Measurements from ENCODE around the gene AZGP1. TPM values are rescaled to one million over a fixed set of nuclear protein-coding genes. Genes with fewer than 3 reads are reported as not detected.
"Not testable (repeated sequence)": the region's sequence is repeated elsewhere in the genome, so short reads cannot be mapped to it uniquely, and the experiment has no call there.

The AZGP1 gene
- total RNA-seq, 4 donors from 2014 or later, result not detected

DNA sequence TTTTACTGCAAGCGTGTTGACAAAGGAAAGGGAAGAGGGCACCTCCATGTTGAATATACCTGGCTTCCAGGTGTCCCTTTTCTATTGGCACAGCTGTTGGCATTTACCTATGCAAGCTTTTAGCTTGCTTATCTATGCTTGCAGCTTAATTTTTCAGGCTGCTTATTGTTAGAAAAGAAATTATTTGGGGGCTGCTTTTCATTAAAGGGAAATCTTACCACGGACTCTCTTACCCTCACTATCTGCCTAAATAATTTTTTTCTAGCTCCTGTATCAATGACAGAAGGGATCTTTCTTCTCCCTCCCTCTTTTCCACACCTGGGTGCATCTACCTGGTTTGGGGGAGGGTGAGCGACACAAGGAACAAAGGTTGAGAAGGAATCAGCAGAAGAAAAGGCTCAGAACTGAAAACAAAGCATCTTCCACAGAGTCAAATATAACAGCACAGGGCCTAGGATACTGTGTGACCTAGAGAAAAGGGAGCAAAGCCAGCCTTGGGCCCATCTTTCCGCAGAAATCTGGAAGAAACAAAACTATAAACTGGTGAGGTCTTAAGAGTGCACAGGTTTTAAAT, 31.2 kb downstream of the AZGP1 start:
- Histone ChIP-seq H3K9me3 (no peaks in the 10 kb centered on the region), H3K27ac (no peak overlapping the region), H3K36me3 (no peaks in the 10 kb centered on the region), H3K4me3 (no peak overlapping the region), H3K4me1 (no peaks in the 10 kb centered on the region), H3K27me3 (no peaks in the 10 kb centered on the region)
- intact Hi-C loops (cut with DNase I; ENCODE audit: low total_unique reads), result no loop called here
- no peak for DNase-seq
- TF ChIP-seq, protein P1, sequence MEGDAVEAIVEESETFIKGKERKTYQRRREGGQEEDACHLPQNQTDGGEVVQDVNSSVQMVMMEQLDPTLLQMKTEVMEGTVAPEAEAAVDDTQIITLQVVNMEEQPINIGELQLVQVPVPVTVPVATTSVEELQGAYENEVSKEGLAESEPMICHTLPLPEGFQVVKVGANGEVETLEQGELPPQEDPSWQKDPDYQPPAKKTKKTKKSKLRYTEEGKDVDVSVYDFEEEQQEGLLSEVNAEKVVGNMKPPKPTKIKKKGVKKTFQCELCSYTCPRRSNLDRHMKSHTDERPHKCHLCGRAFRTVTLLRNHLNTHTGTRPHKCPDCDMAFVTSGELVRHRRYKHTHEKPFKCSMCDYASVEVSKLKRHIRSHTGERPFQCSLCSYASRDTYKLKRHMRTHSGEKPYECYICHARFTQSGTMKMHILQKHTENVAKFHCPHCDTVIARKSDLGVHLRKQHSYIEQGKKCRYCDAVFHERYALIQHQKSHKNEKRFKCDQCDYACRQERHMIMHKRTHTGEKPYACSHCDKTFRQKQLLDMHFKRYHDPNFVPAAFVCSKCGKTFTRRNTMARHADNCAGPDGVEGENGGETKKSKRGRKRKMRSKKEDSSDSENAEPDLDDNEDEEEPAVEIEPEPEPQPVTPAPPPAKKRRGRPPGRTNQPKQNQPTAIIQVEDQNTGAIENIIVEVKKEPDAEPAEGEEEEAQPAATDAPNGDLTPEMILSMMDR (IDR thresholded peaks at IDR 0.05), result no peak
- no peak for TF ChIP-seq POLR2A (IDR thresholded peaks at IDR 0.05)

DNA sequence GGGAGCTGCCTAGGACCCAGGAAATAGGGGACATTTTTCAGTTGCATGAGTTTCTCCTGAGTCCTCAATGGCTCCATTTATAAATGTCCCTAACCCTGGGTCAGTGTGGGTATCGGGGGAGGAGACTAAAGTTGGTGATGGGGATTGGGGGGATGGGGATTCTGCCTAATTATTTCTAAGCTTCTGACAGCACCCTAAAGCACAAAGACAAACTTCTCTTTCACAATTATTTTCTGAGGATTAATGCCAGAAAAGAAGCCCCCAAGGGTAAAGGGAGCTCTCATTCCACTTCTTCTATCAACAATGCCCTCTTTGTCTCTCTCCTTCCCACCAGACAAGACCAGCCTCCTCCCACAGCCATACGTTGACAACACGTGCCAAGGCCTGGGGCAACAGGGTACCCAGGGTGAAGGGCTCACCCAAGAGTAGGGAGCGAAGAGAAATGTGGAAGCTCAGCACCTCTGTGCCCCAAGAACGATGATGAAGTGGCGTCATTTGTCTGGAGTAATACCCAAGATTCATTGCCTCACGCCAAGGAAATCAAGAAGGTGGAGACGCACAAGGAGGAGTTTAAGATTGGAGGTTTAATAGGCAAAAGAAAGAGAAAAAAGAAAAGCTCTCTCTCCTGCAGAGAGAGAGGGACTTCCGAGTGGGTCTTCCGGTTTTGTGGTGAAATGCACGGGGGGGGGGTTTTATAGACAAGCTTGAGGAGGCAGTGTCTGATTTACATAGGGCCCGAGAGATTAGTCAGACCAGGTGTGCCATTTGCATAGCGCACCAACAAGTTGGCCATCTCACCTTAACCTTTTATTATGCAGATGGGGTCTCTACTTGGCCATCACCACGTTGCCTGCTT, 32.0 kb downstream of the AZGP1 start:
- Histone ChIP-seq H3K27me3 (no peaks in the 10 kb centered on the region), H3K9me3 (peaks cover 0 to 2% of the 10 kb centered on the region in 2 donors), H3K4me3 (no peak overlapping the region), H3K4me1 (no peaks in the 10 kb centered on the region), H3K36me3 (no peaks in the 10 kb centered on the region), H3K27ac (no peak overlapping the region)
- DNase-seq, result no peak
- TF ChIP-seq, protein P1 (IDR thresholded peaks at IDR 0.05), result no peak
- intact Hi-C loops (cut with DNase I; ENCODE audit: low total_unique reads), result no loop called here

DNA sequence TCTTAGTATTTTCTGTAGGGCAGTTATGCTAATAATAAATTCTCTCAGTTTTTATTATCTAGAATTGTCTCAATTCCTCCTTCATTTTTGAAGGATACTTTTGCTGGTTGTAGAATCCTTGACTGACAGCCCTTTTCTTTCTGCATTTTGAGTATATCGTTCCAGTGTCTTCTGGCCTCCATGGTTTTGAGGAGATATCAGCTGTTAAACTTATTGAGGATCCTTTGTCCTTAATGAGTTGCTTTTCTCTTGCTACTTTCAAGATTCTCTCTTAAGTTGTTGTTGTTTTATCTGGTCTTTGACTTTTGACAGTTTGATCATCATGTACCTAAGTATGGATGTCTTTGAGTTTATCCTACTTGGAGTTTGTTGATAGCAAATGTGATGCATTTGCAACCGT, 37.5 kb downstream of the AZGP1 start:
- Histone ChIP-seq H3K27ac (no peak overlapping the region), H3K27me3 (no peaks in the 10 kb centered on the region), H3K36me3 (no peaks in the 10 kb centered on the region), H3K9me3 (peaks cover 0 to 8% of the 10 kb centered on the region in 2 donors), H3K4me3 (no peak overlapping the region), H3K4me1 (no peaks in the 10 kb centered on the region)
- DNase-seq, result no peak
- no peak for TF ChIP-seq POLR2A (IDR thresholded peaks at IDR 0.05)
- TF ChIP-seq, protein P1 (IDR thresholded peaks at IDR 0.05), result no peak
- intact Hi-C loops (cut with DNase I; ENCODE audit: low total_unique reads), result no loop called here

DNA sequence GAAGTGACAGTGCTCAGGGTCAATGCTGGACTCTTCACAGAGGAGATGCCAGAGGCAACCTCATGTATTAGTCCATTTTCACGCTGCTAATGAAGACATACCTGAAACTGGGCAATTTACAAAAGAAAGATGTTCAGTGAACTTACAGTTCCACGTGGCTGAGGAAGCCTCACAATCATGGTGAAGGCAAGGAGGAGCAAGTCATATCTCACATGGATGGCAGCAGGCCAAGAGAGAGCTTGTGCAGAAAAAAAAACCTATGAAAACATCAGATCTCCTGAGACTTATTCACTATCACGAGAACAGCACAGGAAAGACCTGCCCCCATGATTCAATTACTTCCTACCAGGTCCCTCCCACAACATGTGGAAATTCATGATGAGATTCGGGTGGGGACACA, 40.8 kb downstream of the AZGP1 start:
- intact Hi-C loops (cut with DNase I; ENCODE audit: low total_unique reads); H3K36me3 ChIP-seq; H3K27me3 ChIP-seq; DNase-seq; H3K9me3 ChIP-seq; H3K4me3 ChIP-seq; H3K4me1 ChIP-seq; H3K27ac ChIP-seq: not testable (repeated sequence)

DNA sequence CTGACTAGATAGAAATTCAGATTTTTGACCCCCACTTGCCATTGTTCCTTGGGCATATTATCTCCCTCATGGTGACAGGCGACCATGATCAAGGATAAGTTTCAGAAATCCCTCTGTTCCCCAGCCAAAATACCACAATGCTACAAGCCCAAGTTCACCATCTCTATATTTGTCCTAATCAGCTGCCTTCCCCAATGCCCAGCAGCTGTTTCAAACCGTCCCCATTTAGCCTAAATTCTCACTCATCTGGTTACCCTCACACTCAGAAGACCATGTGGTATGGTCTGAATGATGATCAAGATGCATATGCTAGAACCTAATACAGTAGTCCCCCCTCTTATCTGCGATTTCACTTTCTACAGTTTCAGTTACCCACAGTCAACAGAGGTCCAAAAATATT, 45.5 kb downstream of the AZGP1 start:
- DNase-seq, result no peak
- H3K4me3 ChIP-seq, result no peak overlapping the region
- H3K27ac ChIP-seq, result no peak overlapping the region
- no peaks in the 10 kb centered on the region for H3K27me3 ChIP-seq
- intact Hi-C loops (cut with DNase I; ENCODE audit: low total_unique reads), result no loop called here
- no peaks in the 10 kb centered on the region for H3K36me3 ChIP-seq
- no peaks in the 10 kb centered on the region for H3K4me1 ChIP-seq
- TF ChIP-seq, protein P1 (IDR thresholded peaks at IDR 0.05), result no peak
- no peak for TF ChIP-seq POLR2A (IDR thresholded peaks at IDR 0.05)
- H3K9me3 ChIP-seq, result no peaks in the 10 kb centered on the region

Data from uterus (tissue), 4 donors.